ENCODE results near the gene HOXB1. TPM values are rescaled to one million over a fixed set of nuclear protein-coding genes. Genes with fewer than 3 reads are reported as not detected.
A peak's percentile ranks its signal among the peaks of the same experiment; 100 is the strongest.

The HOXB1 gene
- total and polyA plus RNA-seq, 9 donors: 0.13 TPM; not detected in 8

DNA sequence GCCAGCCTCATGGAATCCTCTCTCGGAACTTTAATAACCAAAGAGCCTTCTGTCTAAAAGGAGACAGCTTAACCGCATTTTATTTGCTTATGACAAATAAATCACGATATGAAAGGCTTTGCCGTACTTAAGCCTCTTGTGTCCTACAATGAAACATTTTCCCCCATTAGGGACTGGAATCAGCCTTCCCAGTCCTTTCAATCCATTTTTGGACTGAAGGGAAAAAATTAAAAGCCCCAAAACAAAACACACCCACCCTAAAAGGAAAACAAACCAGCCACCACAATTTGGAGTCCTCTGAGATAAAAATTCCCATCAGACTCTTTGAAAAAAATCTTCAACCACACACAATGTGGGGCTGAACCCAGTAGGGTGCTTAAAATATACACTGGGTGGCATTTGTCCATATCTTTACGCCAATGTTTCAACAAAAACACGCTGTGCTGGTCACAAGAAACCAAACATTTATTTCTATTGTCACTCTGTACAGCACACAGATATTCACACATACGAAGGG, 44.3 kb upstream of the HOXB1 start:
- no peak overlapping the region for H3K4me3 ChIP-seq (ENCODE audit: low read length)
- H3K4me1 ChIP-seq (ENCODE audit: control insufficient read depth, insufficient read depth, low read length): peaks cover 41% of the 10 kb centered on the region
- WGBS (ENCODE audit: insufficient coverage): no CpG with 5 or more reads among the region's 7 CpGs
- no peak overlapping the region for H3K27ac ChIP-seq (ENCODE audit: low read length)
- no peak for DNase-seq
- no peaks in the 10 kb centered on the region for H3K9me3 ChIP-seq (replicated peaks; ENCODE audit: control insufficient read depth, low read depth, low read length)
- peaks cover 96% of the 10 kb centered on the region for H3K27me3 ChIP-seq (ENCODE audit: control insufficient read depth, insufficient read depth, low read length)
- no peaks in the 10 kb centered on the region for H3K36me3 ChIP-seq (ENCODE audit: control insufficient read depth, insufficient read depth, low read length)

DNA sequence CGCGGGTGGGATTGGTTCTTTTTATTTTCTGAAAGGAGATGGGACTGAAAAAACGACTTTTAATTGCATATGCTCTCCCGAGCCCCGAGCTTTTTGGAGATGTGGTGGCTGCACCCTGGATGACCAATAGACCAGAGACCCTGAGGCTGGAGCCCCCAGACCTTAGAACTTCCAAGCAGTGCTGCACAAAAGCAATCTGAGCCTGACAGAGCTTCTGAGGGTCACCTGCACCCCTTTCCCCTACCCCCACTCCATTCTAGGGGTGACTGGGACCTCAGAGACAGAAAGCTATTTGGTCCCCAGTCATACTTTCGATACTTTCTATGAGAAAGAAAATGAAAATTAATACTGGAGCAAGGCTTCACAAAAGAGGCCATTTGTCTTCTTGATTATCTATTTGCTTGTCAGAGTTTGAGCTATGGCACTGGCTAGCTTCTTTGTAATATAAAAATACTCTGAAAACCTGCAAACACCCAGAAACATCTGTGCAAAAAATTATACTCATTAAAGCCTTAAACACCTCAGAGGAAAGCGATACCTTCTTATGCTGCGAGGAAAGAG, 43.8 kb upstream of the HOXB1 start:
- Histone ChIP-seq H3K4me1 (ENCODE audit: control insufficient read depth, insufficient read depth, low read length) (peaks cover 41% of the 10 kb centered on the region), H3K27ac (ENCODE audit: low read length) (no peak overlapping the region), H3K4me3 (ENCODE audit: low read length) (no peak overlapping the region), H3K9me3 (replicated peaks; ENCODE audit: control insufficient read depth, low read depth, low read length) (no peaks in the 10 kb centered on the region), H3K27me3 (ENCODE audit: control insufficient read depth, insufficient read depth, low read length) (peaks cover 96% of the 10 kb centered on the region), H3K36me3 (ENCODE audit: control insufficient read depth, insufficient read depth, low read length) (no peaks in the 10 kb centered on the region)
- no peak for DNase-seq
- 25% methylated on average over 5 of the region's 8 CpGs for WGBS (ENCODE audit: insufficient coverage)

- Histone ChIP-seq H3K27ac (ENCODE audit: low read length) (peak overlapping the region; percentile 40), H3K9me3 (replicated peaks; ENCODE audit: control insufficient read depth, low read depth, low read length) (no peaks in the 10 kb centered on the region), H3K4me1 (ENCODE audit: control insufficient read depth, insufficient read depth, low read length) (peaks cover 31% of the 10 kb centered on the region), H3K27me3 (ENCODE audit: control insufficient read depth, insufficient read depth, low read length) (peaks cover 97% of the 10 kb centered on the region), H3K4me3 (ENCODE audit: low read length) (no peak overlapping the region), H3K36me3 (ENCODE audit: control insufficient read depth, insufficient read depth, low read length) (no peaks in the 10 kb centered on the region)
- DNase-seq: no peak
- WGBS (ENCODE audit: insufficient coverage): no CpG with 5 or more reads among the region's 1 CpG
Measured at GRCh38 chr17:48571826-48572417, 41.1 kb upstream of the HOXB1 start.

DNA sequence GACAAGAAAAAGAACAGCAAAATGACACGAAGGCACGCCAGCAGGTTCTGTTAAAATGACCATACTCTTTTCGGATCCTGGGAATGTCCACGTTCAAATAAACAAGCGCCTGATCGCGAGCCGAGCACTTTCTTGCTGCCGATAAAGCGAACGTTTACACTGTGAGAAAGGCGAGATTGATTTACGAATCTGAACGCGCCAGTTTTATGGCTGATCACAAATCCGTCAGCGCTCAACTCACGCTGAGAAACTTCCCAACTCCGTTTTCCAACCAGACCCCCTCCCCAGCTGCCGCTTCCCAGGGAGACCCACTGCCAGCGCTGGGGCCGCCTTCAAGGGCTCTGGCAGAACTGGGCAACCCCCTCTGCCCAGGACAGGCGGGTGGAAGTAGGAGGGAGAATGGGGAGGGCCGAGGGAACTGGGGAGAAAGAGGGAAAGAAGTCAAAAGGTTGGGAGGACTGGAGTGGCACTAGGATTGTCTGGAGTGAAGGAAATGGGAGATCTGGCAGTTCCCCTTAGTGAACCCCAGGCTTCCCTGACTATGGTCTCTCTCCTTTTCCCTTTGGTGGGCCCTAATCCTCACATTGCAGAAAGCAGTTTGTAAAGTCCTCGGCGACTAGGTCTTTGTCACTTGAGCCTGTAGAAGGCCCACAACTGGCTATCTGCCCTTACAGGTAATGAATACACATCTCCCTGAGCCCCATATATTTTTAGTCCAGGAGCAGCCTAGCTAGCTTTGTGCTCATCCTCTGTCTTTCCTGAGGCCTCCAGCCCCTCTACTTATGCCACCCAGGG, 40.4 kb upstream of the HOXB1 start:
- peak overlapping the region; percentile 40 for H3K27ac ChIP-seq (ENCODE audit: low read length)

DNA sequence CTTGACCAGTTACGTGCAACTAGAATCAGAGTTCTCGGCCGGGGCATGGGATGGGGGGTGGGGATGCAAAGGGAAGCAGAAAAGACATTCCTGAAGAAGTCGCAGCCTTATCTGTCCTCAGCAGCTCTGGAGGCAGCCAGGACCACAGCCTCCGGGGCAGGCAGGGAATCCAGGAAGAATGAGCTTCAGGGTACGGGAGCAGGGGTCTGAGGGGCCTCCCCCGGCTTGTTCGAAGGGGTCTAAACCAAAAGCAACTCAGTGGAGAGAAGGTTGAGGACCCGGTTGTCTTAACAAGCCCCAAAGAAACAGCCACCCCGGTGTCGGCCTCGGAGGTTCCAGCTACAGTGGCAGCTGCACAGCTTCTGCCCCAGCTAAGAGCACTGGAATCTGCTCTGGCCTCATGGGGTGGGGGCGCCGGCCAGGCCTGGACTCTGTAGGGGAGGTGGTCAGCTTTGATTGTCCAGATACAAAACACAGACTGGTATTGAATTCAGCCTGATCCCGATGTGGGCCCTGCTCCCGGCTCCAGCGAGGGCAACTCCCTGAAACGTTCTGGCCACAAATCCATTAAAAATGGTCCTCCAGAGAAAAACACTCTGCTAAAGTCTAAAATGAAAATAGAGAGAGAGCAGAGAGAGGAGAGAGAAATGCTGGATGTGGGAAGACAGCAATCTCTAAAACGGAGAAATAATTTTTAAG, 39.7 kb upstream of the HOXB1 start:
- Histone ChIP-seq H3K27me3 (ENCODE audit: control insufficient read depth, insufficient read depth, low read length) (peaks cover 97% of the 10 kb centered on the region), H3K27ac (ENCODE audit: low read length) (peak overlapping the region; percentile 60), H3K9me3 (replicated peaks; ENCODE audit: control insufficient read depth, low read depth, low read length) (no peaks in the 10 kb centered on the region), H3K4me1 (ENCODE audit: control insufficient read depth, insufficient read depth, low read length) (peaks cover 19% of the 10 kb centered on the region), H3K4me3 (ENCODE audit: low read length) (no peak overlapping the region), H3K36me3 (ENCODE audit: control insufficient read depth, insufficient read depth, low read length) (no peaks in the 10 kb centered on the region)
- 8% methylated on average over 12 of the region's 19 CpGs for WGBS (ENCODE audit: insufficient coverage)
- DNase-seq: no peak

More for the DNA sequence above, 40.4 kb upstream of the HOXB1 start:
- peaks cover 24% of the 10 kb centered on the region for H3K4me1 ChIP-seq (ENCODE audit: control insufficient read depth, insufficient read depth, low read length)
- H3K4me3 ChIP-seq (ENCODE audit: low read length): no peak overlapping the region
- H3K9me3 ChIP-seq (replicated peaks; ENCODE audit: control insufficient read depth, low read depth, low read length): no peaks in the 10 kb centered on the region
- no peaks in the 10 kb centered on the region for H3K36me3 ChIP-seq (ENCODE audit: control insufficient read depth, insufficient read depth, low read length)
- DNase-seq: no peak
- WGBS (ENCODE audit: insufficient coverage): 24% methylated on average over 21 of the region's 26 CpGs
- peaks cover 97% of the 10 kb centered on the region for H3K27me3 ChIP-seq (ENCODE audit: control insufficient read depth, insufficient read depth, low read length)

GRCh38 chr17:48569674-48570324, 39.0 kb upstream of the HOXB1 start:
- DNase-seq: no peak
- no peak overlapping the region for H3K4me3 ChIP-seq (ENCODE audit: low read length)
- peak overlapping the region; percentile 60 for H3K27ac ChIP-seq (ENCODE audit: low read length)
- H3K27me3 ChIP-seq (ENCODE audit: control insufficient read depth, insufficient read depth, low read length): peaks cover 99% of the 10 kb centered on the region
- 18% methylated on average over 1 of the region's 6 CpGs for WGBS (ENCODE audit: insufficient coverage)
- peaks cover 24% of the 10 kb centered on the region for H3K4me1 ChIP-seq (ENCODE audit: control insufficient read depth, insufficient read depth, low read length)
- H3K36me3 ChIP-seq (ENCODE audit: control insufficient read depth, insufficient read depth, low read length): no peaks in the 10 kb centered on the region
- no peaks in the 10 kb centered on the region for H3K9me3 ChIP-seq (replicated peaks; ENCODE audit: control insufficient read depth, low read depth, low read length)

DNA sequence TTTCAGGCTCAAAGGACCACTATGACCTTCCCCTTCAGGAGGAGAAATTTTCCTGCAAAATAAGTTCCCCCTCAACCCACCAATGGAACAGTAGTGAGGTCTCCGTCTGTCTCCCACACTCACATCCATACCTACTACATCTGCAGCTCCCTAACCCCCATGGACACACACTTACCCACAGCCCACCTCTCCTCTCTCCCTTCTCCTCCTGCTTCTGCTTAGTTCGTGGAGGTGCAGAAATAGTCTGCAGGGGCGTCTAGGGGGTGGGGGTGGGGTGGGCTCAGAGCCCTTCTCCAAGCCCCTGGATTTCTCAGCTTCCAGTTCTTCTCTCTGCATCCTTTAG, 38.4 kb upstream of the HOXB1 start:
- Histone ChIP-seq H3K27me3 (ENCODE audit: control insufficient read depth, insufficient read depth, low read length) (peaks cover 99% of the 10 kb centered on the region), H3K9me3 (replicated peaks; ENCODE audit: control insufficient read depth, low read depth, low read length) (no peaks in the 10 kb centered on the region), H3K4me1 (ENCODE audit: control insufficient read depth, insufficient read depth, low read length) (peaks cover 24% of the 10 kb centered on the region), H3K4me3 (ENCODE audit: low read length) (no peak overlapping the region), H3K36me3 (ENCODE audit: control insufficient read depth, insufficient read depth, low read length) (no peaks in the 10 kb centered on the region), H3K27ac (ENCODE audit: low read length) (peak overlapping the region; percentile 13)
- no peak for DNase-seq
- 43% methylated on average over 1 of the region's 3 CpGs for WGBS (ENCODE audit: insufficient coverage)

DNA sequence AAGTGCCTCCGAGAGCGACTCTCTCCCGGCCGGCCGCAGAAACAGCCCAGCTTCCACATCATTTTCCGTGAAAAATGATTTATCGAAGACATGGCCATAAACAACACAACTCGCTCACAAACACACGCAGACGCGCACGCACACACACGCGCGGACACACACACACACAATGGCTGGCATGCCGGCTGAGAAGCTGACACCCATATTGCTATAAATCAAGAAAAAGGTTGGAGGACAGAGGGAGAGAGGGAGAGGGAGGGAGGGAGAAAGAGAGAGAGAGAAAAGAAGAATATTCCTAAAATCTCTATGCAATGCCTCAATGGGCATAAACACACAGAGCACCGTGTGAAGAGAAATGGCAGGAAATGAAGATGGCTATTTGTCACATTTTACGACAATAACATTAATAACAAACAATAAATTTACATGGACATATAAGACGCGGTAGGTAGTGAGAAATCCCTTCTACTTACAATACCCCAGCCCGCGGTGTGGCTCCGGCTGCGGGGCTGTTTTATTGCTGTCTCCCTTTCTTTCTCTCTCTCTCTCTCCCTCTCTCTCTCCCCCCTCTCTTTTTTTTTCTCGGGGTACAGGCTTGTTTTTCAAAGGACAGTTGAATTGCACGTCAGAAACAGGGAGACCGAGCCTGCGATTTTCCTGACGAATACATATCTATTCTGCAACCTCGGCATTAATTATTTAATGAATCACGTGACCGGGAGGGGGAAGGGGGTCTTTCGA, 37.9 kb upstream of the HOXB1 start:
- Histone ChIP-seq H3K9me3 (replicated peaks; ENCODE audit: control insufficient read depth, low read depth, low read length) (no peaks in the 10 kb centered on the region), H3K27me3 (ENCODE audit: control insufficient read depth, insufficient read depth, low read length) (peaks cover 97% of the 10 kb centered on the region), H3K4me1 (ENCODE audit: control insufficient read depth, insufficient read depth, low read length) (peaks cover 27% of the 10 kb centered on the region), H3K4me3 (ENCODE audit: low read length) (no peak overlapping the region), H3K27ac (ENCODE audit: low read length) (peak overlapping the region; percentile 38), H3K36me3 (ENCODE audit: control insufficient read depth, insufficient read depth, low read length) (no peaks in the 10 kb centered on the region)
- 9% methylated on average over 4 of the region's 33 CpGs for WGBS (ENCODE audit: insufficient coverage)
- DNase-seq: no peak

DNA sequence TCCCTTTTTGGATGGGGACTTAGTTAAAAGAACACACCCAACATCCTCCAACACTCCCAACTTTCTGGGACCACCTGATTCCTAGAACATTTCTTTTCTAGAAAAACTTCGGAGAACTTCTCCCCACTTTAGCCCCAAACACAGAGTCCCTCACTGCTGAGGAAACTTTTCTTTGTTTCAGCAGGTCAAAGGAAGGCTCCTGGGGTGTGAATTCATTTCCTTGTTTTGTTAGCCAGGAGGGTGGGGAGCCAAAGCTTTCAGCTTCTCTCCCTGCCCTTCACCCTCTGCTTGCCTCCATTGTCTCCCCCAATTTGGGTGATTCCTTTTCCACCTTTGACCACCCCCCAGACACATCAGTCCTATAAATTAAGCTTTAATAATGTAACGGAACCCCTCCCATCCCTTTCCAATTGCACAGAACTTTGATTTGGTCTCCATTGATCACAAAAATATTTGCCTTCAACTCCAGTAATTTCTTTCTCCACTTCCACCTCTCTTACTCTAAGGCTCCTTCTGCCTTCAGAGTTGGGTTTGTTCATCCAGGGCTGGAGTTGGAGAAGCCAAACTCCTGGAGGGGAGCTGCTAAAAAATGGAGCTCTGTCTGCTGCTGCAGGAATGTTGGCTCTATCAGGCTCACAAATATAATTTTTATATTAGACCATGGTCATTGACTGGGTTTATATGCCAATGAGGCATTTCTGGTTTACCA, 37.0 kb upstream of the HOXB1 start:
- Histone ChIP-seq H3K9me3 (replicated peaks; ENCODE audit: control insufficient read depth, low read depth, low read length) (no peaks in the 10 kb centered on the region), H3K36me3 (ENCODE audit: control insufficient read depth, insufficient read depth, low read length) (no peaks in the 10 kb centered on the region), H3K4me3 (ENCODE audit: low read length) (no peak overlapping the region), H3K27me3 (ENCODE audit: control insufficient read depth, insufficient read depth, low read length) (peaks cover 97% of the 10 kb centered on the region), H3K27ac (ENCODE audit: low read length) (peak overlapping the region; percentile 31), H3K4me1 (ENCODE audit: control insufficient read depth, insufficient read depth, low read length) (peaks cover 33% of the 10 kb centered on the region)
- DNase-seq: no peak
- WGBS (ENCODE audit: insufficient coverage): 33% methylated on average over 1 of the region's 2 CpGs
